Activated B cell treated with CpG ODN at 0.5 μM for 24 hours (primary cell): ENCODE data around the gene TRIM2. TPM values are rescaled to one million over a fixed set of nuclear protein-coding genes. Genes with fewer than 3 reads are reported as not detected.

Experiments
- ATAC-seq: fragments of 200-7000 bp; cut with Tn5 transposase; one replicate; pipeline ENCODE4 v1.10.0; 2021; ENCODE audit warnings: low read depth, mild to moderate bottlenecking, moderate library complexity
- CTCF ChIA-PET: fragments of 350-600 bp; sonication (Branson Sonifier 250); formaldehyde crosslinking; loops from one replicate; lab custom pipeline; 2021; ENCODE audit warnings: antibody characterized with exemption; lab: Charles Lee
- POLR2A ChIA-PET: fragments of 350-600 bp; sonication (Branson Sonifier 250); formaldehyde crosslinking; loops from one replicate; lab custom pipeline; 2021; ENCODE audit warnings: antibody characterized with exemption; lab: Charles Lee
- DNase-seq: peaks from one replicate; pipeline ENCODE4 v3.0.0; 2022
- H3K27ac Mint-ChIP-seq: one replicate; pipeline ENCODE4 v1.8.0; 2020; ENCODE audit warnings: mixed read lengths
- H3K27me3 Mint-ChIP-seq: one replicate; pipeline ENCODE4 v1.8.0; 2021; ENCODE audit warnings: mixed read lengths
- H3K36me3 Mint-ChIP-seq: one replicate; pipeline ENCODE4 v1.8.0; 2021; ENCODE audit warnings: low read depth, mixed read lengths
- H3K4me1 Mint-ChIP-seq: one replicate; pipeline ENCODE4 v1.8.0; 2021; ENCODE audit warnings: mixed read lengths
- H3K4me3 Mint-ChIP-seq: one replicate; pipeline ENCODE4 v1.8.0; 2020; ENCODE audit warnings: mild to moderate bottlenecking, mixed read lengths
- H3K9me3 Mint-ChIP-seq: one replicate; pipeline ENCODE4 v1.8.0; 2020; ENCODE audit warnings: mixed read lengths
- CTCF ChIP-seq: fragments of 200-600 bp; IDR thresholded peaks from one replicate; pipeline ENCODE4 v1.8.0; 2022; ENCODE audit warnings: antibody characterized with exemption, mild to moderate bottlenecking
- intact Hi-C: fragments of 100-400 bp; cut with micrococcal nuclease; formaldehyde crosslinking; loops from one replicate; pipeline ENCODE4 v1.15.1; 2024
- total RNA-seq: library from RNA; stranded (reverse); gene quantifications from 2 replicates; pipeline ENCODE4 v1.2.3, GENCODE V29; 2022

The TRIM2 gene
- total RNA-seq, 1 donor from 2014 or later: 5.1 TPM

- Mint-ChIP-seq H3K36me3 (no peaks in the 10 kb centered on the region), H3K27ac (no peak overlapping the region), H3K4me1 (peaks cover 4% of the 10 kb centered on the region), H3K27me3 (peaks cover 6% of the 10 kb centered on the region), H3K9me3 (no peaks in the 10 kb centered on the region), H3K4me3 (no peak overlapping the region)
- TF ChIP-seq CTCF: no peak
- intact Hi-C loops: no loop called here
- CTCF ChIA-PET: no interaction called here
- POLR2A ChIA-PET: no interaction called here
- ATAC-seq: no peak
- DNase-seq: no peak
Observed at GRCh38 chr4:153233761-153234371, 29.6 kb downstream of the TRIM2 start.

GRCh38 chr4:153234885-153235284 lies 30.6 kb downstream of the TRIM2 start:
- no peaks in the 10 kb centered on the region for H3K36me3 Mint-ChIP-seq
- no peak overlapping the region for H3K4me3 Mint-ChIP-seq
- peaks cover 4% of the 10 kb centered on the region for H3K27me3 Mint-ChIP-seq
- DNase-seq (no peak), ATAC-seq (no peak)
- no peaks in the 10 kb centered on the region for H3K9me3 Mint-ChIP-seq
- H3K4me1 Mint-ChIP-seq: peaks cover 4% of the 10 kb centered on the region
- POLR2A ChIA-PET: no interaction called here
- TF ChIP-seq CTCF: no peak
- intact Hi-C loops: no loop called here
- H3K27ac Mint-ChIP-seq: no peak overlapping the region
- CTCF ChIA-PET: no interaction called here

- intact Hi-C loops: no loop called here
- Mint-ChIP-seq H3K4me3 (no peak overlapping the region), H3K4me1 (peaks cover 6% of the 10 kb centered on the region), H3K27me3 (peaks cover 3% of the 10 kb centered on the region), H3K27ac (no peak overlapping the region), H3K9me3 (no peaks in the 10 kb centered on the region), H3K36me3 (no peaks in the 10 kb centered on the region)
- POLR2A ChIA-PET: no interaction called here
- TF ChIP-seq CTCF: no peak
- ATAC-seq: no peak
- DNase-seq: no peak
- CTCF ChIA-PET: no interaction called here
Observed at GRCh38 chr4:153238135-153238919, 34.1 kb downstream of the TRIM2 start.

- H3K4me1 Mint-ChIP-seq: peaks cover 6% of the 10 kb centered on the region
- no peak for DNase-seq
- no peaks in the 10 kb centered on the region for H3K9me3 Mint-ChIP-seq
- ATAC-seq: no peak
- intact Hi-C loops: no loop called here
- no peaks in the 10 kb centered on the region for H3K36me3 Mint-ChIP-seq
- H3K27ac Mint-ChIP-seq: no peak overlapping the region
- ChIA-PET POLR2A (no interaction called here), CTCF (no interaction called here)
- H3K27me3 Mint-ChIP-seq: peaks cover 3% of the 10 kb centered on the region
- no peak for TF ChIP-seq CTCF
- H3K4me3 Mint-ChIP-seq: no peak overlapping the region
Observed at GRCh38 chr4:153239409-153239808, 35.2 kb downstream of the TRIM2 start.

GRCh38 chr4:153241295-153241694 lies 37.1 kb downstream of the TRIM2 start:
- Mint-ChIP-seq H3K9me3 (no peaks in the 10 kb centered on the region), H3K36me3 (no peaks in the 10 kb centered on the region), H3K4me1 (peaks cover 6% of the 10 kb centered on the region), H3K27ac (no peak overlapping the region), H3K27me3 (no peaks in the 10 kb centered on the region), H3K4me3 (no peak overlapping the region)
- DNase-seq (no peak), ATAC-seq (no peak)
- intact Hi-C loops: no loop called here
- TF ChIP-seq CTCF: no peak
- ChIA-PET POLR2A (no interaction called here), CTCF (no interaction called here)
